Skeletal muscle satellite cell (primary cell): ENCODE measurements around the gene PTGER1.

Experiments used
- H3K27me3 ChIP-seq: 2 replicates; pipeline ENCODE4 v1.7.0; 2013; ENCODE audit warnings: low read length; ENCODE audit not compliant: control insufficient read depth, insufficient read depth
- H3K36me3 ChIP-seq: 2 replicates; pipeline ENCODE4 v1.7.0; 2013; ENCODE audit warnings: mild to moderate bottlenecking, control low read depth, low read length; ENCODE audit not compliant: insufficient read depth
- H3K4me1 ChIP-seq: 2 replicates; pipeline ENCODE4 v1.7.0; 2013; ENCODE audit warnings: low read length; ENCODE audit not compliant: control insufficient read depth, insufficient read depth
- H3K4me2 ChIP-seq: 2 replicates; pipeline ENCODE4 v1.7.0; 2013; ENCODE audit warnings: mild to moderate bottlenecking, low read length
- H3K4me3 ChIP-seq: 2 replicates; pipeline ENCODE4 v1.7.0; 2013; ENCODE audit warnings: low read length
- H3K9ac ChIP-seq: 2 replicates; pipeline ENCODE4 v1.7.0; 2013; ENCODE audit warnings: mild to moderate bottlenecking, low read depth, low read length, moderate library complexity
- H3K9me3 ChIP-seq: replicated peaks from 2 replicates; pipeline ENCODE4 v1.7.0; 2013; ENCODE audit warnings: mild to moderate bottlenecking, control low read depth, low read length

PTGER1 gene

DNA sequence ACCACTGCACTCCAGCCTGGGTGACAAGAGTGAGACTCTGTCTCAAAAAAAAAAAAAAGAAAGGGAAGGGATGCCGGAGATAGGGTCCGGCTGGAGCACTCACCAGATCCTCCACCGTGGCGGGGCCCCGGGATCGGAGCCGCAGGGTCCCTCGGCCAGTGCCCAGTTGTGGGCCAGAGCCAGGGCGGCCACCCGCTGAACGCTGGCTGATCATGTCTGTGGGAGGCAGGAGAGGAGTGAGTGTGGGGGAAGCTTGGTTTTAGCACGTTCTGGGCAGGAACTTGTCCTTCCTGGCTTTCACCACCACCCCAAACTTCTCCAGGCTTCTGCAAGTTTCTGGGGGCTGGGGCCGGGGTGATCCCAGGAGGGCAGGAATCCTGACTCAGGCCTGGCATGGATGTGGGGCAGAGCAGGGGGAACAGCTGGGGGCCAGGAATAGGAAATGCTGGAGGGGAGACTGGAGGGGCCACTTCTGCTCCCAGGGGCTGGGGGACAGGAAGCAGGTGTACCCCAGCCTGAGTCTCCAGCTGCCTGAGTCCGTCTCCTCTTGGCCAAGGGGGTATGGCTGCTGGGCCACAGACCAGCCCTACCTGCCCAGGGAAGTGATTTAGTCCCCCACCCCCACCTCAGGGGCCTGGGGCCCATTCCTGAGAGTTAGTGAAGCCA, 4.3 kb upstream of the PTGER1 start:
- no peaks in the 10 kb centered on the region for H3K9me3 ChIP-seq
- no peaks in the 10 kb centered on the region for H3K27me3 ChIP-seq
- H3K4me2 ChIP-seq: no peak overlapping the region
- no peak overlapping the region for H3K4me3 ChIP-seq
- peaks cover 35% of the 10 kb centered on the region for H3K36me3 ChIP-seq
- peaks cover 28% of the 10 kb centered on the region for H3K4me1 ChIP-seq
- H3K9ac ChIP-seq: no peak overlapping the region

DNA sequence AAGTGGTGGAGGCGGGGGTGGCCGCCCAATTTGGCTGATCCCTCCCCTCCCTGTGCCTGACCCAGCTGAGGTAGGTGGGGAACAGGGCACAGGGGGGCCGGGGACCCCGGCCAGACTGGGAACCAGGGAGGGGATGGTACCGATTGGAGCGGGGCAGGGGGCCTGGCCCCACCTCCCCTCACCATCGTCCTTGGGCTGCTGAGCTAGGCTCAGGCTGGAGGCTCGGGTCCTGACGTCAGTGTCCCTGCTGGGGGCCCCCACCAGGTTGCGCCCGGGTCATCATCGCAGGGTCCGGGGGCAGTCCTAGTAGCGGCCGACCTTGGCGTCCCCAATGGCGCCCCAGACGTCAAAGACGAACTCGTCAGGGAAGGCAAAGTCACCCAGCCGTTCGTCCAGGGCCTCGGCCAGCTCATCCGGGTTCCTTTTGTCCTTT, 3.0 kb upstream of the PTGER1 start:
- Histone ChIP-seq H3K4me1 (peaks cover 40% of the 10 kb centered on the region), H3K27me3 (no peaks in the 10 kb centered on the region), H3K36me3 (peaks cover 35% of the 10 kb centered on the region), H3K9me3 (no peaks in the 10 kb centered on the region), H3K4me2 (no peak overlapping the region), H3K9ac (no peak overlapping the region), H3K4me3 (no peak overlapping the region)

DNA sequence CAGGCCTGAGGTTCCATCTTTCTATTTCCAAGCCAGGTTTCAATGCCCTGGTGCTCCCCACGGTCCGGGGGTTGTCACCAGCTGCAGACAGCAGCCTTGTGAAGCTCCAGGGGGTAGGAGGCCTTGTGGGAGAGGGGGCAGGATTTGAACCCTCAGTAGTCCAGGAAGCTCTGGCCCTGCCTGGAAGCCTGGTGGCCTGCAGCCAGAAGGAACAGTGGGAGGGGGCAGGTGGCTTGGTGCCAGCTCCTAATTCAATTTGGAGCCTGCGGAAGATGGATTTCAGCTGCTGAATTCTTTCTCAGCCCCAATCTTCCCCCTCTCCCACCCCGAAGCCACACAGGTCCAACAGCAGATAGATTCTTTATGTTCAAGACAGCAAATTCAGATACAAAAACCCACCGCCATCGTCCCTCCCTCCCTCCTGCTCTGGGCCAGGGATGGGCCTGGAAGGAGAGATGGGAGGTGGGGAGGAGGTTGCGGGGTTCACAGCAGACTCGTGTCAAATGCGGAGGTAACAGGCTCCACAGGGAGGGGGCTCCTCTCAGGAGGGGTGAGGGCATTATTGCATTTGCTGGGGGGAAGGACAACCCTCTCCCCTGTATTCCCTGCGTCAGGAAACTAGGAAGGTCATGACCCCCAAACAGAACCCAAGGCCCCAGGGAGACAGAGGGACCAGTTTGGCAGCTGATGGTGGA, 2.4 kb upstream of the PTGER1 start:
- Histone ChIP-seq H3K4me3 (no peak overlapping the region), H3K27me3 (no peaks in the 10 kb centered on the region), H3K9me3 (no peaks in the 10 kb centered on the region), H3K4me1 (peaks cover 42% of the 10 kb centered on the region), H3K4me2 (no peak overlapping the region), H3K9ac (no peak overlapping the region), H3K36me3 (peaks cover 35% of the 10 kb centered on the region)

DNA sequence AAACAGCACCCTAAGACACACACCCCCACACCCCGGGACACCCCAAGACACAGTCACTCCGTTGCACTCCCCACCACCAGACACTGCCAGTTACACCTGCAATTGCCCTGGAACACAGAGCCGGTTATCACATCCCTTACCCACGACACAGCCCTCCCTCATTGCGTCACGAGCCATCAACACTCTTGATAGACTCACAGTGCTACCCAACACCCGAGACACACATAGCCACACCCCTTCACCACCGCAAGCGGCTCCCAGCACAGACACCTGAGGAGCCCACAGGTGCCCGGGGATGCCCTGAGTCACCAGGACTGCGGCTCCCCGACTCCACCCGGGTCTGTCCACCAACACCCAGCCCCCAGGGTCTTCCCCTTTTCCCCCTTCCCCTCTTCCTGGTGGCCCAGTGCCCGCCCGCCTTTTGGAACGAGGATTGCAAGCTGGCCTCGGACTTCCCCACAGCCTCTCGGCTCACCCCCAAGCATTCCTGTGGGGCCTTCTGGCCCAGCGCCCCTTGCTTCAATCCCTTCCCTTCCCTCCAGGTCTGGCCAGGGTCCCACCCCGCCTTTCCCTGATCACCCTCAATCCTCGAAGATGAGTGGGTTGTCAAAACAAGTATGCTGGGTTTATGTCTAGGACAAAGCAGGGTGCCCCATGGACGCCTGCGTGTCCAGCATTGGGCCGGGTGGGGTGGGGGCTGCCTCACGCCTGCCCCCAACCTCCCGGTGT, 1.7 kb upstream of the PTGER1 start:
- peaks cover 49% of the 10 kb centered on the region for H3K4me1 ChIP-seq
- H3K36me3 ChIP-seq: peaks cover 29% of the 10 kb centered on the region
- no peaks in the 10 kb centered on the region for H3K27me3 ChIP-seq
- H3K4me2 ChIP-seq: no peak overlapping the region
- no peaks in the 10 kb centered on the region for H3K9me3 ChIP-seq
- H3K4me3 ChIP-seq: no peak overlapping the region
- no peak overlapping the region for H3K9ac ChIP-seq

DNA sequence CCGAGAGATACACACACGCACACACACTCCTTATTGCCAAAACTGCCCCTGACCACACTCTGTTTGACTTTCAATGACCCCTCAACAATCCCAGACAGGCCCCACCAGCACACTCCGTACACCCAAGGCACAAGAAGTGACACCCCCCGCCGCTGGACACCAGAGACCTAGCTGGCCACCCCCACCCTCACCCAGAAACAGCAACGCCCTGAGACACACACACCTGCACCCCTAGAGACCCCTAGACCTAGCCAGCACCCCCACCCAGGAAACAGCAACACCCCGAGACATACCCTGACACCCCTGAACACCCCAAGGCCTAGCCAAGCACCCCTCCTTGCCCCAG, 1.1 kb upstream of the PTGER1 start:
- Histone ChIP-seq H3K36me3 (peaks cover 27% of the 10 kb centered on the region), H3K4me1 (peaks cover 49% of the 10 kb centered on the region), H3K9me3 (no peaks in the 10 kb centered on the region), H3K27me3 (no peaks in the 10 kb centered on the region), H3K4me2 (no peak overlapping the region), H3K4me3 (no peak overlapping the region), H3K9ac (no peak overlapping the region)

DNA sequence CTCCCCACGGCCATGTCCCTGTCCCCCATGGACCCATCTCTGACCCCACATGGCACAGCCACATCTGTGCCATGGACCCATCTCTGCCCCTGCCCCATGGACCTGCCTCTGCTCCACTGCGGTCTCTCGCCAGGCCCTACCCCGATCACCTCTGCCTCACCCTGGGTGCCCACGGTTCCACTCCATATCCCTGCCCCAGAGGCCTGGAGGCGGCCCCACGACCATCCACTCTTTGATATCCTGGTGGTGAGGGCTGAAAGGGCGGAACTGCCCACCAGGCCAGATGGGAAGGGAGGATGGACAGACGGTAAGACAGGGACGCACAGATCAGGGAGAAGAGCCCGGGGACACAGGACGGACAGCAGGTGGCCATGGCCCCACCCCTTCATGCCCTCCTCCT, 327 bp downstream of the PTGER1 start:
- Histone ChIP-seq H3K27me3 (no peaks in the 10 kb centered on the region), H3K9ac (peak overlapping the region; percentile 44), H3K36me3 (peaks cover 24% of the 10 kb centered on the region), H3K4me3 (peak overlapping the region; percentile 51), H3K9me3 (no peaks in the 10 kb centered on the region), H3K4me1 (peaks cover 49% of the 10 kb centered on the region), H3K4me2 (peak overlapping the region; percentile 79)

DNA sequence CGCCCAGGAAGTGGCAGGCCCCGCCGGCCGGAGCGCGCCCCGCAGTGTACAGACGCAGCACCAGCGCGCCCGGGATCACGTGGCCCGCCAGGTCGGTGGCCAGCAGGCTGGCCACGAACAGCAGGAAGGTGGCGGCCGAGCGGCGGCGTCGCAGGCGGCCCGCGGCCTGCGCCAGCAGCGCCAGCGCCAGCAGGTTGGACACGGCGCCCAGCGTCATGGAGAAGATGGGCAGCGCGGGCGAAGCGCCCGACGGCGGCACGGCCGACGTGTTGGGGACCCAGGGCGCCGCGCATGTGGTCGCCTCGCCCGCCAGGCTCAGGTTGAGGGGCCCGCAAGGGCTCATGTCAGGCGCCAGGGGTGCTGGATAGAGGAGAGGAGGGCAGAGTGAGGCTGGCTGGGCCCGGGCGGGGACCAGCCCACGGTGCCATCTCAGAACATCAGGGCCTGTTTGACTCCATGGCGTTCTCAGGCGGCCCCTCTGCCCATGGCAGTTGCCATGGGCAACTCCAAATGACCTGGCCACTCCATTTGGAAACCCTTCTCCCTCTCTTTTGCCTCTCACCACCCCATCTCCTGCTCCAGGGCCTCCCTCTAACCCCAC, 1.1 kb downstream of the PTGER1 start:
- Histone ChIP-seq H3K9me3 (no peaks in the 10 kb centered on the region), H3K9ac (no peak overlapping the region), H3K4me3 (peak overlapping the region; percentile 24), H3K4me1 (peaks cover 49% of the 10 kb centered on the region), H3K27me3 (no peaks in the 10 kb centered on the region), H3K36me3 (peaks cover 21% of the 10 kb centered on the region), H3K4me2 (peak overlapping the region; percentile 79)

DNA sequence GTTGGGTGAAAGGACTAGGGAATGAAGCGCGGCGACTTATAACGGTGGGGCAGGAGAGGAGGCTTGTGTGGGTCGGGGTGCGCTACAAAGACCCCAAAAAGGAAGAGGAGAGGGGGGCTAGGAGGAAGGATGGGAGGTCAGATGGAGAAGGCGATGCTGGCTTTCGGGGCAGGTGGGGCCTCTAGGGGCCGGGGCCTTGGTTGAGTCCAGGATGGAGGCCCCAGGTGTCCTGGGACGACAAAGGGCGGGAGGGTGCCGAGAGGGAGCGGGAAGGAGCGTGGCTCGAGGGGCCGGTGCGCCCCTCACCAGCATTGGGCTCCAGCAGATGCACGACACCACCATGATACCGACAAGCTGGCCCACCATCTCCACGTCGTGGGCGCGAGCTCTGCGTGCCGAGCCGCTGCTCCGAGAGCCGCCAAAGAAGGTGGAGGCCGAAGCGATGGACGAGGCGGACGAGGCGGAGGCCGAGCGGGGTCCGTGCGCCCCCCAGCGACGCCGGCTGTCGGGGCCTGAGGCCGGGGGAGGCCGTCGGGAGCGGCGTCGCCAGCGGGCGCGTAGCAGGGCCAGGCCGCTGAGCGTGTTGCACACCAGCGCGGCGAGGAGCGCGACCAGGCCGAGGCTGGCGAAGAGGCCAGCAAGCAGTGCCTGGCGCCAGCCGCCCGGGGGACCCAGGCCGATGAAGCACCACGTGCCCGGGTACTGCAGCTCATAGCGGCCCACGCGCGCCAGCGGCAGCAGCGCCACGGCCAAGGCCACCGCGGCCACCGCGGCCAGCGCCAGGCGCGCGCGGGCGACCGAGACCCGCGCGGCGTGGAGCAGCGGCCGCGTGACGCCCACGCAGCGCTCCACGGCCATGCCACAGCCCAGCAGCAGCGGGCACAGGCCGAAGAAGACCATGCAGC, 1.8 kb downstream of the PTGER1 start:
- peaks cover 49% of the 10 kb centered on the region for H3K4me1 ChIP-seq
- H3K9me3 ChIP-seq: no peaks in the 10 kb centered on the region
- peak overlapping the region; percentile 79 for H3K4me2 ChIP-seq
- H3K36me3 ChIP-seq: peaks cover 17% of the 10 kb centered on the region
- H3K27me3 ChIP-seq: no peaks in the 10 kb centered on the region
- H3K4me3 ChIP-seq: peak overlapping the region; percentile 24
- H3K9ac ChIP-seq: no peak overlapping the region

DNA sequence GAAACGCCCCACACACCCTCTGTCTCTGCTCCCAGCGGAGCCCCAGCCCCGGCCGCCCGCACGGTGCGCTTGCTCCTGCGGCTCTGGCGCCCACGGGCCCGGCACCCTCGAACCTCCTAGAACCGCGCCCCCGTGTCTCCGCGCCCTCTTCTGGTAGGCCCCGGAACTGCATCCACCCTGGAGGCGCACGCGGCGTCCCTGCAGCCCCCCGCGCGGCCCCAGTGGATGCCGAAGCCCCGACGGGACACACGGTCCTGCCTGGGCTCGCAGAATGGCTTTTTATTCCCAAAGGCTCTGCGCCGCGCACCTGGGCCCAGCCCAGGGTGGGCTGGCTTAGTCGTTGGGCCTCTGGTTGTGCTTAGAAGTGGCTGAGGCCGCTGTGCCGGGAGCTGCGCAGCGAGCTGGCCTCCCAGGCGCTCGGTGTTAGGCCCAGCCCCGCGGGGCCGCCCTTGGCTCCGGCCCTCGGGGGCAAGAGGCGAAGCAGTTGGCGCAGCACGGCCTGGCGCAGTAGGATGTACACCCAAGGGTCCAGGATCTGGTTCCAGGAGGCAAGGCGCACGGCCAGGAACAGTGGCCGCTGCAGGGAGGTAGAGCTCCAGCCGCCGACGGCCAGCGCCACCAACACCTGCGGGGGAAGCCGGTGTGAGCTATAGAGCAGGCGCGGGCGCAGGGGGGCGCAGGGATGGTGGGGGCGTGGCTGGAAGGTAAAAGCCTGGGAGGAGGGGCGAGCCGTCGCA, 2.8 kb downstream of the PTGER1 start:
- peaks cover 22% of the 10 kb centered on the region for H3K36me3 ChIP-seq
- no peaks in the 10 kb centered on the region for H3K9me3 ChIP-seq
- no peak overlapping the region for H3K9ac ChIP-seq
- H3K4me2 ChIP-seq: peak overlapping the region; percentile 60
- H3K4me1 ChIP-seq: peaks cover 49% of the 10 kb centered on the region
- no peaks in the 10 kb centered on the region for H3K27me3 ChIP-seq
- no peak overlapping the region for H3K4me3 ChIP-seq

DNA sequence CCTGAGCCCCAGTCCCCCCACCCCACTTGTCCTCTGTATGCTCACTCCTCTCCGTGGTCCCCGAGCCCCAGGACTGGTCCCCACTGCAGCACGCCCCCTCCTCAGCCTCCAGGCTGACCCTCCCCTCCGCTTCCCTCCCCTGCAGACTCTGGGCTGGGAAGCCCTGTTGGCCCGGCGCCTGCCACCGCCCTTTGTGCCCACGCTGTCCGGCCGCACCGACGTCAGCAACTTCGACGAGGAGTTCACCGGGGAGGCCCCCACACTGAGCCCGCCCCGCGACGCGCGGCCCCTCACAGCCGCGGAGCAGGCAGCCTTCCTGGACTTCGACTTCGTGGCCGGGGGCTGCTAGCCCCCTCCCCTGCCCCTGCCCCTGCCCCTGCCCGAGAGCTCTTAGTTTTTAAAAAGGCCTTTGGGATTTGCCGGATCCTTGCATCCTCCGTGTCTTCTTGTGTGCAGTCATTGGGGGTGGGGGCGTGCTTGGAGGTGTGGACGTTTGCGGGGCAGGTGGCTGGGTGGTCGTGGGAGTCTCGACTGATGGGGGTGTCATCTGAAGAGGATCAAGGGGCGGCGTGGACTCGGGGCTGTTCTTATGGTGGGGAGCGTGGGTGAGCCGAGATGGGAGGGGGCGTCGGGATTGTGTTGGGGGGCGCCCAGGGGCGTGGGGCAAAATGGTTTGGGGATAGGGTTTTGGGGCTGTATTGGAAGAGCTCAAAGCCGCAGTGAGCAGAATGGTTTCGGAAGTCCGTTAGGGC, 3.5 kb downstream of the PTGER1 start:
- Histone ChIP-seq H3K36me3 (peaks cover 23% of the 10 kb centered on the region), H3K4me2 (peak overlapping the region; percentile 60), H3K27me3 (no peaks in the 10 kb centered on the region), H3K9me3 (no peaks in the 10 kb centered on the region), H3K9ac (no peak overlapping the region), H3K4me3 (no peak overlapping the region), H3K4me1 (peaks cover 43% of the 10 kb centered on the region)
